GM19463 (cell line): Measurements from ENCODE around the gene TSPAN6.

Source experiments
- ATAC-seq: cut with Tn5 transposase; IDR thresholded peaks from one replicate; pipeline ENCODE4 v1.9.1; 2021; ENCODE audit warnings: mild to moderate bottlenecking, moderate library complexity; ENCODE audit not compliant: unreplicated experiment

The TSPAN6 gene

DNA sequence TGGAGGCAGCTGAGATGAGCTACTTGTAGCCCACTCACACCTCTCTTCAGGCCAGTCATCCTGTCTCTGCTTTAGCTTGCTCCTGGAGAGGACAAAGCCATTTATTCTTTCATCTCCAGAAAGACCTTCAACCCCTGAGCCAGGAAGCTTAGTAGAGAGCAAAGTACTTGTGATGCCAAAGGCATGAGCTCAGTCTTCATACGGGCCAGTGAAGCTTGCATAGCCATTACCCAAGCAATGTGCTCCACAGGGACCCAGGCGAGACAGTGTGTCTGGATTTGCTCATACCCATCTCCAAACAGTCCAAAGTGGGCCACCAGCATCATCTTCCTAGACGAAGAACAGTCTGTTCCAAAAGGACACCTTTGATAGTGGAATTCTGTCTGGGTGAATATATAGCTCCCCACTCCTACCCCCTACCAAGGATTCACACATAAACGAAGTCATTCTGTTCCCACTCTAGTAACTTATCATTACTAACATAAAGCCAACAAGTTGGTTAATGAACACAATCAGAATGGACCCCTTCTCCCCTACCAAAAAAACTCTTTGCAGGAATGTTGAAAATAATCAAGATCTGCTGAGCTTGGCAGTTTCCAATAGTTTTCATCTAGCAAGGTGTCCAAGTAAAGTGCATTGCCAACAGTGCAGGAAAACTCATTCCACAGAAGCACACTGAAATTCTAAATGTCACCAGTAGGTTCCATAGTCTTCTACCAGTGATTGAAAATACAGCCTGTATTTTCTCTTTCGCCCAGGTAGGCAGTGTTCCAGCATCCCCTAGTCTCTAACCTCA, 45.2 kb downstream of the TSPAN6 start:
- ATAC-seq: no peak

DNA sequence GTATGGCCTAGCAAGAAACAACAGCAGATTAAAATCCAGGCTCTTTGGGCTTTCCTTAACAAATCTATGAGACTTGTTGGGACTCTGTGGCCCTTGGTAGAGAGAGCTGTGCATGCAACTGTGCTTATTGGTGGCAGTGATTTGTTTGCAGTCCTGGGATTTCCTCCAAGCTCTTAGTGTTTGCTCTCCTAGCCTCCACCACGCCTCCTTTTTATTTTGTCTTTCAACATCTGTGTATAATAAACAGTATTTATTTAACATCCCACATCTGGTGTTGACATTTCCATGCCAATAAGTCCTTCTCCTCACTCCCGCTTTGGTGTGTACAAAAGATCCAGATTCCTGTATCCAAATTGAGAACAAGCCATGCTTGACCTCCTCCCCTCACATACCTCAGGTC, 48.7 kb downstream of the TSPAN6 start:
- ATAC-seq: no peak

DNA sequence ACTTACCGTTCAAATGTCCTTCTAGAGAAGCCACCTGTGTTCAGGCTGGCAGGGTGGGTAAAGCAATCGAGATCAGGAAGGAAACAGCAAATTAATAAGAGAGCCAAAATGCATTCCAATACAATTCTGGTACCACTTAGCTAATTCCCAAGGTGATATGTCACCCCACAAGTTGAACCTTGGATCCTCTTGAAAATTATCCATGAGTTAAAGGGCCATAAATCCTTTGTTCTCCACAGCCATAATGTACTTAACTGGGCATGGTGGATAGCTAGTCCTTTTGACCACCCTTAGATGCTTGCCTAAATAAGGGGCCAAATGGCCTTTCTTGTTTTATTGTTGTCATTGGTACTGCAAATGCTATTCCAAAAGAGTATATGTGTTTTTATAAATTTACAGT, 49.9 kb downstream of the TSPAN6 start:
- no peak for ATAC-seq

DNA sequence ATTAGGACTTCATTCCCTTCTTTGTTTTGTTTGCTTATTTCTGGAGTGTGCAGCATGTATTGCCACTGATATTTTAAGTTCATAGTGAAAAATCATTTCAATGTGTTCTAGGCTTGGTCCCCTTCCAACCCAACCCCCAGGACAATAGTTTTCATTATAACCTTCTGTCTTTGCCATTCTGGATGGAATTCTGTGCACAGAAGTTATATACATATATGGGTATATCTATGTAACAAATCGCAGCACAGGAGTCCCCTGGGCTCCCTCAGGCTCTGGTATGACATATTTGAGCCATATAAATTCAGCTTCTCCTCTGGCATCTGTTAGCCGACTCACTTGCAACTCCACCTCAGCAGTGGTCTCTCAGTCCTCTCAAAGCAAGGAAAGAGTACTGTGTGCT, 52.0 kb downstream of the TSPAN6 start, which contains the start of gene TNMD:
TSS of gene TNMD (plus strand) at position 326 of the 400 bp plus-strand sequence. CDS start 83 bp downstream, outside the sequence.
- ATAC-seq: no peak
